Suppressor macrophage (primary cell): Measurements from ENCODE around the gene HLF.

Source experiments
- DNase-seq, 4 experiments: peaks; one replicate each; pipeline ENCODE4 v3.0.0-alpha.2; 2020 to 2022

Gene HLF

GRCh38 chr17:55332296-55333041 is 67.7 kb downstream of the HLF start:
- DNase-seq = no peak

DNA sequence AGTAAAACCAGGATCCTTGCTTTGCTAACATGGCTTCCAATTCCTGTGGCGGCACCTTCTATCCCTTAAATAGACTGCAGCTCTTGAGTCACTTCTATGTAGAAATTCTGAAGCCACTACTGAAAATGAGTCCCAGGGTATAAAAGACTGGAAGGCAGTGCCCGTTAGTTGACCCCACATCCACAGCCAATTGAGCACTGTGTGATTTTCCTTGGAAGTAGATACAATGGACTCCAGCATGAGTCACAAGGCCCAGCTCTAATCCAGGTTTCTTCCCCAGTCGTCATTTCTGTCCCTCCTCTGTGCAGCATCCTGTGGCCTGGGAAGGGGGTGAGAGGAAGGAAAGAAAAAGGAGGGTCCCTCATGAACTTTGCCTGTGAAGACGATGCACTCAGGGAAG is 69.5 kb downstream of the HLF start:
- DNase-seq = no peak

DNA sequence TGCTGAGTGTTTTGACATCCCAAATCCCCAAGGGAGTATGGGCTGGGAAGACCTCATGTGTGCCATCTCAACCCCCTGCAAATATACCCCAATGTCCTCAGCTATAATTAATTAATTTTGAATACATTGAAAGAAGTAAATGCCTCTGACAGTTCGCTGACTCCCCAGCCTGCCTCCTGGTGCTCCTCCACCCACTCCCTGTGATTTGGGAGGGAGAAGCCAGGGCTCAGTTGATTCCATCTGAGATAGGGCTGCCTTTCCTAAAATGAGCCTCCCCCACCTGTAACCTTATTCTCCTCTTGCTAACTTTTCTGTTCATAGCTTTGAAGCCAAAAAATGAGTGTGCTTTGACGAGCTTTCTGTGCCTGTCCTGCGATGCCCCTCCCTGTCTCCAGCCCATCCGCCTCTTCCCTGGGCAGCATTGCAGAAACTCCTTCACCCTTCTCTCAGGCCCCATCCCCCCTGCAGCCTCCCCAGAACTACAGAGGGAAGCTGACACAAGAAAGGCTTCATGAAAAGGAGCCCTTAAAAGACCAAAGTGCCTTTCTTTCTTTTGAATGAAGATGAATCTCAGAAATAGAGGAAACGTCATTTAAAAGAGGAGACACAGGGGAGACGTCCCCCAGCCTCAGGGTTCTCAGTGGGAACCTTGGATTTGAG is 70.3 kb downstream of the HLF start:
- DNase-seq = no peak

GRCh38 chr17:55335625-55336024 is 70.9 kb downstream of the HLF start:
- DNase-seq = no peak

- no peak for DNase-seq
Observed at GRCh38 chr17:55336426-55336825, 71.7 kb downstream of the HLF start.

- DNase-seq = no peak
Observed at GRCh38 chr17:55340176-55340575, 75.4 kb downstream of the HLF start.

DNA sequence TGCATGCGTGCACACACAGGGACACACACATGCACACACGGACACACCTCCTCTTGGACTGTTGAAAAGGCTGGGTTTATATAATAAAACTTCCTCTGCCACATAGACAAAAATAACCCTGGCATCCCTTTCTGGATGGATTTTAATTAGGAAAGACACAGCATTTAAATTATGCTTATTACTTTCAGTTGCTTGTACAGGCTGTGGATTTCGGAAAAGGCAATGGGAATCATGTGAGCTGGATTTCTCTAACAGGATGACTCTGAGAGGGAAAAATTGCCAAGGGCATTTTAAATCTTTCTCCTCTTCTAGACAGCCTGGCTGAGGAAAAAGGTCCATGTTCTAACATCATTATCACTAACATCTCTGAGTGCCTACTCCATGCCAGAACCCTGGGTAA is 75.9 kb downstream of the HLF start:
- no peak for DNase-seq

GRCh38 chr17:55341432-55341831 is 76.7 kb downstream of the HLF start:
- no peak for DNase-seq

DNA sequence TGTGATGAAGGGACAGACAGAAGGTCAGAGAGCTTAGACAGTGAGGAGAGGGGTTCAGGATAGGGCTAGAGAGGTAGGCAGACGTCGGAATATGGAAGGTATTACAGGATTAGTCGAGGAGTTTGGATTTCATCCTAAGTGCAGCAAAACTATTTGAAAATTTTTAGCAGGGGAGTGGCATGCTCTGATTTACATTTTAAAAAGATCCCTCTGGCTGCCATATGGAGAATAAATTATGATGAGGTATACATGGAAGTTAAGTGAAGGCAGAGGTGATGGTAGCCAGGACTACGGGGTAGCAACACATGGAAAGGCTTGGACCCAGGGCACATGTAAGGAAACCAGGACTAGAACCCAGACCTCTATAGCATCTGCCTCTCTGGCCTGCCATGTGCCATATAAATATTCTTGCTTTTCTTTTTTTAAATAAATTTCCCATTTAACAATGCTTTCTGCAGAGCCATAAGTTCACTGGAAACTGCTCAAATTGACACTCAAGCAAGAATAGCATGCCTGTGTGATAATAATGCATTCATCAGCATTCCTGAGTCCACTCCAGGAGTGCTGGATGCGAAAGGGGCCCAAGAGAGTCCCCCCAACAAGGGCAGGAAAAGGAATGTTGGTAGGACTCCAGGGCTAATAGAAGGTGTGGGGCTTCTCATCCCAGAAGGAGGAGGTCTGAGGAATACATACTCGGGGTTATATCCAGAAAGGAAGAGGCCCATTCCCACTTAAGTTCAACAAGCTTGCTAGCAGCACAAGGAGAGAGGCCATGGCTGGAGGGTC is 78.2 kb downstream of the HLF start:
- no peak for DNase-seq

GRCh38 chr17:55343900-55344513 is 79.2 kb downstream of the HLF start:
- DNase-seq = no peak

GRCh38 chr17:55344514-55344997 is 79.8 kb downstream of the HLF start:
- no peak for DNase-seq

DNA sequence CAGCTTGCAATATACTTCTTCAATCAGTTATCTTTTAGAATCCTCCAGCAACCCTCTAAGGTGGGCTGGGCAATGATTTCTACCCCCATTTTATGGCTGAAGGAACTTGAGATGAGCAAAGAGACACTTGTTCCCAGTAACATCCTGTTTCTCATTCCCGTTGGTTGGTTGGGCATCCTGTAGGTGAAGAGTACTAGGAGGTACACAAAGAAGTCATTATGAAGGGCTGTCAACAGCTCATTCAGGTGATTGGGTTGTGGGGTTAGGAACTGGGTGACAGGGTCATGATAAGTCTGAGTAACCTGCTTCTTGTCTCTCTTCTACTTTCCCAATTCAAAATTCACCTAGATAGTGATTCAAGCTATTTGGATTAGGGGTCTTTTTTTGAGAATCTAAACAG is 80.4 kb downstream of the HLF start:
- DNase-seq = no peak

DNA sequence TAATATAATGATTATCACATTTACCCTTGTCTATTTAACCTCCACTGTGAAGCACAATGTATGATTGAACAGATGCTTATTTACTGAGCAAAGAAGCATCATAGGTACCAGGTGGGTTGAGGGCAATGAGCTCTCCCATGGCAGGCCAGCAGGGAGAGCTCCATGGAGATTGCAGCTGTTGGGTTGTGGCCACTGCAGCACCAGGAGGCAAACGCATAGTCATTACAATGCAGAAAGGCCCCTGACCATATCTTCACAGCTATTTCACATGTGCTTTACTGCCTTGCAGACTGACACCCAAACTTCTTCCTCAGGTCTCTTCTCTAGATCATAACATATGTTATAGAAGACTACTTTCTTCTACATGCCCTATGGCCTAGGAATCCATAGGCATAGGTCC is 81.9 kb downstream of the HLF start:
- DNase-seq = no peak

DNA sequence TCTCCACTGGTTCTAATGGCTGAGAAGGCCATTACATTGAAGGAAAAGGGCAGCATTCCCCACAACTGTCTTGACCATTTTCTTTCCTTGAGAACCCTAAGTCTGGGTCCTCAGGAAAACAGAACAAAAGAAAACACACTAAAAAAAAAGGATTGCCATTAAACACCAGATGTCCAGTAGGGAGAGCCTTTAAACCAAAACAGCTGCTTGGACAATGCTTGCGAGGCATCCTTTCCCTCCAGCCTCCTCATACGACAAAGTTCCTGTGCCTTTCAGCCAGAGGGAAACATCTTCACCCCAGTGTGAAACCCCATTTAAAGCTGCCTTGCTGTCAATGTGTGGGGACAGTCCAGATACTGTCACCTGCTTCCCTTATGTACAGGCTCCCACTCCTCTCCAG is 82.6 kb downstream of the HLF start:
- no peak for DNase-seq

GRCh38 chr17:55348749-55349354 is 84.1 kb downstream of the HLF start:
- DNase-seq = peak; percentile 61 to 72 (median 66)

- no peak for DNase-seq
Observed at GRCh38 chr17:55350825-55351205, 86.1 kb downstream of the HLF start.

DNA sequence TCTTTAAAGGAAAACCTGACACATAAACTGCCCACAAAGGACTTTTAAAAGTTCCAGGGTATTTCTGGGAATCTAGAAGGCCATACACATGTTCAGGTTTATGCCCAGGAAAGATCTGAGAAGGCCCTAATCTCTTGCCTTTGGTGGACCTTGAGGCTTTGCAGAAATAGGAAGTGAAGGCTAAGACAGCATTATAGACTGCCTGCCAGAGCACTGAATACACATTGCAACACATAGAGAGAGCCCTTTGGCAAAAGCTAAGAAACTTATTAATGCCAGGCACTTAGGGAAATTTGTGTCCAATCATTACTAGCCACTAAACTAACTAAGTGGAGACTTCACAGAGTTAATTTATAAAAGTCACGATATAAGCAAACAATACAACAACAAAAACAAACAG is 86.5 kb downstream of the HLF start:
- peak in 3 of 4 experiments; percentile 27 to 49 (median 35) for DNase-seq

- no peak for DNase-seq
Observed at GRCh38 chr17:55354010-55354409, 89.2 kb downstream of the HLF start.

DNA sequence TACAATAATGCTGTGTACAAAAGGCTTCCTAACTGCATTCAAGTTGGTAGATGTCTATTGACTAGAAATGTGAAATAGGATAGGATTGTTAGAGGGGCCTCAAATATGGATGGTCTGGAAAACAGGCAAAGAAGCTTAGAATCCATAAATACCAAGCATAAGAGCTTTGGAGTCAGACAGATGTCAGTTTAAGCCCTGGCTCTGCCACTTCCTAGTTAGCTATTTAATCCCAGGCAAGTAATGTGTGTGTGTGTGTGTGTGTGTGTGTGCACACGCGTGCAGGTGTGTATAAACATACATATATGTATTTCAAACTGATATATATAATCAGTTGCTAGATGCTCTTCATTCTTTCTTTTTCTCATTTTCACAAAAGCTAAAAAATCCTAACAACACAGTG is 90.2 kb downstream of the HLF start:
- no peak for DNase-seq

DNA sequence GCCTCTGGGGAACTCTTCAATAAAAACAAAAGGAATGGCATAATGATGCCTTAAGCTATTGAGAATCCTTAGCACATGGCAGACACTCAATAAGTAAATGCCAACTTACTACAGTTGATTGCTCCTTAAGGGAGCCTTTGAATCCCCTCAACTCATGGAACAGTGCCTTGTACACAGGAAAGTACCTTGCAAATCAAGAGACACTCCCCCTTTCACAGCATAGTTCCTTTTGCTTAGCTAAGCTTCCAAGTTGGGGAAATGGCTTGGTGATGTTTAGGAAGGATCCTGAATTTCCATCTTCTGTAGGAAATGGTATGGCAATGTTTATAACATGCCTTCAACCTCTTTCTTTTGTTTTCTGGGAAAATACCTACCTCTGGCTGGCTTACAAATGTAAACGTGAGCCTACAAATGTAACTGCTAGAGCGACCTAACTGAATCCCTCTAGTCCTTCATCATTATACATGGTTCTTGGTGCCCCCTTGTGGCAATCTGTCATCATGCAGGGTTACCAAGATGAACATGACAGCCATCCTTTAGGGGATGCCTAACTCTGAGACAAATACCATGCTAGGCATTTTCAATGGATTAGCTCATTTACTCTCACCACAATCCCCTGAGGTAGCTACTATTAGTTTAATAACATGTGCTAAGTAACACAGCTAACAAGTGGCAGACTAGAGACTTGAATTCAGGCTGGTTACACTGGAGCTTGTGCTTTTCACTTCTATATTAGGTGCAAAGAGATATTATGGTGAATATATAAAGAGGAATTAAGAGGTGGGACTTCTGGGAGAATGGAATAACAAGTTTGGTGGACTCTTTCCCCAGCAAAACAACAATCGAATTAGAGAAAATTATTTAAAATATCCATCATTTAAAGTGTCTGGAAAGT is 91.9 kb downstream of the HLF start:
- DNase-seq = peak; percentile 74 to 84 (median 76)

DNA sequence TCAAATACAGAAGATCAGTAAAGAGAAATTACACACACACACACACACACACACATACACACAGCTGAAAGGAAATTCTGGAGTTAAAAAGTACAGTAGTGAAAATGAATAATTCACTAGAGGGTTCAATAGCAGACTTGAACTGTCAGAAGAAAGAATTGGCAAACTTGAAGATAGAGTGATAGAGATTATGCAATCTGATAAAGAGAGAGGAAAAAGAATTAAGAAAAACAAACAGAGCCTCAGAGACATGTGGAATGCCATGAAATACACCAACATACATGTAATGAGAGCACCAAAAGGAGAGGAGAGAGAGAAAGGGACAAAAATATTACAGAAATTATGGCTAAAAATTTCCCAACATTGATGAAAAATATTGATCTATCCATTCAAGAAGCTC is 96.2 kb downstream of the HLF start:
- no peak for DNase-seq

DNA sequence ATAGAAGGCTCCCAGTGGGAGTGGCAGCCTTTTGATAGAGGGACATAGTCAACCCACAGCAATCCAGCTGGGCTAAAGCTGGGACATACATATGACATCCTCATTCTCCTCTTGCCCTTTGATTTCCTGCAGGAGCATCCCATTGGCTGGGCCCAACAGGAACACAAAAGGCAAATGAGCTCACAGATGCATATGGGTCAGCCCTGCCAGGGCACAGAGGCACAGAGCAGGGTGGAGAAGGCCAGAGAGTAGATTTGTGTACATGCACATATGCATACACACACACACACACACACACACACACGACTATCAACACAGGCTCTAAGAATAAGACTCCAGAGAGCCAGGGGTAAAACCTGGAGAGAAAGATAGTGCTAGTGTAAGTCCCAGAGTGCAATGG is 98.3 kb downstream of the HLF start:
- no peak for DNase-seq
